ENCODE results near the gene ANKRD33.

DNA sequence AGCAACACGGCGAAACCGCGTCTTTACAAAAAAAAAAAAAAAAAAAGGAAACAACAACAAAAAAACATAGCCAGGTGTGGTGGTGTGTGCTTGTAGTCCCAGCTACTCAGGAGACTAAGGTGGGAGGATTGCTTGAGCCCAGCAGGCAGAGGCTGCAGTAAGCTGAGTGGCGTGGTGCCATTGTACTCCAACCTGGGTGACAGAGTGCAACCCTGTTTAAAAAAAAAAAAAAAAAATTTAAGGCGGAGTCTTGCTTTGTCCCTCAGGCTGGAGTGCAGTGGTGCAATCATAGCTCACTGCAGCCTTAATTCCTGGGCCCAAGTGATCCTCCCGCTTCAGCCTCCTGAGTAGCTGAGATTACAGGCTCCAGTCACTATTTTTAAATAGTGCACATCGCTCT lies 21.1 kb upstream of the ANKRD33 start:
- TF ChIP-seq GATA3 (IDR thresholded peaks at IDR 0.05; ENCODE audit: low read depth, low read length) (no peak), GATA2 (IDR thresholded peaks at IDR 0.05; ENCODE audit: low read depth, low read length) (no peak)
